H9 (cell line): Measurements from ENCODE around the gene CTLA4. TPM values are rescaled to one million over a fixed set of nuclear protein-coding genes. Genes with fewer than 3 reads are reported as not detected.

Experiments
- DNase-seq: peaks from one replicate; pipeline ENCODE4 v3.0.0-alpha.2; 2017
- H2AFZ ChIP-seq: one replicate; pipeline ENCODE4 v1.6.1; 2013; ENCODE audit warnings: mild to moderate bottlenecking, low read length, control low read depth, moderate library complexity
- H2AK5ac ChIP-seq: 2 replicates; pipeline ENCODE4 v1.6.1; 2013; ENCODE audit warnings: low read length, control low read depth, mixed read lengths; ENCODE audit not compliant: insufficient read length
- H2BK120ac ChIP-seq: one replicate; pipeline ENCODE4 v1.6.1; 2013; ENCODE audit warnings: low read depth, mild to moderate bottlenecking, low read length, control low read depth, inconsistent platforms; ENCODE audit not compliant: poor library complexity, severe bottlenecking
- H2BK12ac ChIP-seq: 2 replicates; pipeline ENCODE4 v1.6.1; 2013; ENCODE audit warnings: low read length, control low read depth, mixed read lengths, low read depth; ENCODE audit not compliant: insufficient read length
- H2BK15ac ChIP-seq: 2 replicates; pipeline ENCODE4 v1.6.1; 2013; ENCODE audit warnings: low read depth, low read length, control low read depth
- H2BK20ac ChIP-seq: one replicate; pipeline ENCODE4 v1.6.1; 2013; ENCODE audit warnings: low read depth, mild to moderate bottlenecking, low read length, control low read depth, inconsistent platforms; ENCODE audit not compliant: poor library complexity, severe bottlenecking
- H2BK5ac ChIP-seq: 2 replicates; pipeline ENCODE4 v1.6.1; 2013; ENCODE audit warnings: low read length, control low read depth, mixed read lengths; ENCODE audit not compliant: insufficient read length
- H3K14ac ChIP-seq: 2 replicates; pipeline ENCODE4 v1.6.1; 2013; ENCODE audit warnings: low read length, control low read depth; ENCODE audit not compliant: insufficient read depth
- H3K18ac ChIP-seq: 2 replicates; pipeline ENCODE4 v1.6.1; 2013; ENCODE audit warnings: low read depth, mild to moderate bottlenecking, mixed read lengths, low read length, control low read depth; ENCODE audit not compliant: insufficient read length
- H3K23ac ChIP-seq: 2 replicates; pipeline ENCODE4 v1.6.1; 2013; ENCODE audit warnings: low read length, control low read depth, mixed read lengths, low read depth; ENCODE audit not compliant: insufficient read length
- H3K23me2 ChIP-seq: 2 replicates; pipeline ENCODE4 v1.6.1; 2013; ENCODE audit warnings: low read depth, mild to moderate bottlenecking, mixed read lengths, low read length, control low read depth; ENCODE audit not compliant: insufficient read length, poor library complexity, severe bottlenecking
- H3K27ac ChIP-seq: 2 replicates; pipeline ENCODE4 v1.5.1; 2013; ENCODE audit warnings: low read length, control low read depth, mixed read lengths, low read depth; ENCODE audit not compliant: insufficient read length
- H3K27me3 ChIP-seq: 2 replicates; pipeline ENCODE4 v1.6.1; 2013; ENCODE audit warnings: low read length, control low read depth, inconsistent platforms; ENCODE audit not compliant: insufficient read depth
- H3K4ac ChIP-seq: 2 replicates; pipeline ENCODE4 v1.6.1; 2013; ENCODE audit warnings: low read depth, mild to moderate bottlenecking, control low read depth, inconsistent platforms, low read length, moderate library complexity
- H3K4me1 ChIP-seq: 2 replicates; pipeline ENCODE4 v1.6.1; 2013; ENCODE audit warnings: low read length, control low read depth, inconsistent platforms; ENCODE audit not compliant: insufficient read depth
- H3K4me2 ChIP-seq: 2 replicates; pipeline ENCODE4 v1.6.1; 2013; ENCODE audit warnings: low read length, control low read depth, mixed read lengths; ENCODE audit not compliant: insufficient read length, insufficient read depth
- H3K56ac ChIP-seq: 2 replicates; pipeline ENCODE4 v1.6.1; 2013; ENCODE audit warnings: low read depth, mild to moderate bottlenecking, mixed read lengths, low read length, control low read depth; ENCODE audit not compliant: insufficient read length
- H3K79me1 ChIP-seq: 2 replicates; pipeline ENCODE4 v1.6.1; 2013; ENCODE audit warnings: low read depth, mild to moderate bottlenecking, moderate library complexity, low read length, control low read depth, inconsistent platforms; ENCODE audit not compliant: insufficient read depth, poor library complexity, severe bottlenecking
- H3K79me2 ChIP-seq: 2 replicates; pipeline ENCODE4 v1.6.1; 2013; ENCODE audit warnings: low read length, control low read depth, inconsistent platforms; ENCODE audit not compliant: insufficient read depth
- H3K9ac ChIP-seq: 2 replicates; pipeline ENCODE4 v1.6.1; 2013; ENCODE audit warnings: low read length, control low read depth, mixed read lengths; ENCODE audit not compliant: insufficient read length; ENCODE audit errors: extremely low read depth
- H3K9me3 ChIP-seq: one replicate; pipeline ENCODE4 v1.6.1; 2013; ENCODE audit warnings: low read depth, low read length, inconsistent platforms; ENCODE audit not compliant: control insufficient read depth
- H3T11ph ChIP-seq: one replicate; pipeline ENCODE4 v1.6.1; 2013; ENCODE audit warnings: mild to moderate bottlenecking, low read length, control low read depth, inconsistent platforms
- H4K20me1 ChIP-seq: one replicate; pipeline ENCODE4 v1.6.1; 2013; ENCODE audit not compliant: control insufficient read depth, insufficient read length, insufficient read depth
- H4K5ac ChIP-seq: 2 replicates; pipeline ENCODE4 v1.6.1; 2013; ENCODE audit warnings: low read depth, mild to moderate bottlenecking, mixed read lengths, low read length, control low read depth; ENCODE audit not compliant: insufficient read length
- H4K8ac ChIP-seq: replicated peaks from 2 replicates; pipeline ENCODE4 v1.6.1; 2013; ENCODE audit warnings: low read length, control low read depth, mixed read lengths, low read depth; ENCODE audit not compliant: insufficient read length
- H4K91ac ChIP-seq: 2 replicates; pipeline ENCODE4 v1.6.1; 2013; ENCODE audit warnings: low read depth, mild to moderate bottlenecking, moderate library complexity, mixed read lengths, low read length, control low read depth; ENCODE audit not compliant: insufficient read length
- H3K27ac Mint-ChIP-seq, 3 experiments: 2 replicates in 2 of 3; 3 replicates in 1 of 3; pipeline ENCODE4 v1.8.0; 2020 to 2021; ENCODE audit warnings: mixed read lengths in 3 of 3, mild to moderate bottlenecking in 1 of 3, moderate library complexity in 1 of 3
- H3K27me3 Mint-ChIP-seq: 2 replicates; pipeline ENCODE4 v1.8.0; 2021; ENCODE audit warnings: low read depth, mild to moderate bottlenecking, moderate library complexity, mixed read lengths
- H3K36me3 Mint-ChIP-seq, 3 experiments: 2 replicates in 2 of 3; 3 replicates in 1 of 3; pipeline ENCODE4 v1.8.0; 2020 to 2021; ENCODE audit warnings: low read depth in 3 of 3, mixed read lengths in 3 of 3; ENCODE audit not compliant: insufficient read depth in 1 of 3
- H3K4me1 Mint-ChIP-seq, 2 experiments: 2 replicates each; pipeline ENCODE4 v1.8.0; 2020; ENCODE audit warnings: mixed read lengths in 2 of 2
- H3K4me3 Mint-ChIP-seq, 2 experiments: 2 replicates in 1 of 2; 3 replicates in 1 of 2; pipeline ENCODE4 v1.8.0; 2020 to 2021; ENCODE audit warnings: mild to moderate bottlenecking in 2 of 2, mixed read lengths in 2 of 2, moderate library complexity in 1 of 2
- H3K9me3 Mint-ChIP-seq, 2 experiments: 2 replicates in 1 of 2; 3 replicates in 1 of 2; pipeline ENCODE4 v1.8.0; 2020; ENCODE audit warnings: mild to moderate bottlenecking in 2 of 2, mixed read lengths in 2 of 2, moderate library complexity in 1 of 2
- WGBS: extraction: QIAGEN DNeasy Blood & Tissue Kit; methylation state at CpG from one replicate; pipeline ENCODE4 v1.1.7; 2013; ENCODE audit warnings: missing lambda C conversion rate, low lambda C conversion rate, mixed read lengths; ENCODE audit not compliant: insufficient read length; ENCODE audit errors: extremely low coverage; 5-methylcytosine and 5-hydroxymethylcytosine counted together
- total RNA-seq: library from RNA; stranded (reverse); gene quantifications from 2 replicates; pipeline ENCODE4 v1.2.1, GENCODE V29; 2021
- TF ChIP-seq, protein P1 (sequence below): fragments of 200-600 bp; sonication (generic); conservative IDR thresholded peaks from 3 replicates; pipeline ENCODE4 v1.8.0; 2021; ENCODE audit warnings: antibody characterized with exemption, mild to moderate bottlenecking

Gene CTLA4
- total RNA-seq, 1 experiment from 2014 or later, result not detected

DNA sequence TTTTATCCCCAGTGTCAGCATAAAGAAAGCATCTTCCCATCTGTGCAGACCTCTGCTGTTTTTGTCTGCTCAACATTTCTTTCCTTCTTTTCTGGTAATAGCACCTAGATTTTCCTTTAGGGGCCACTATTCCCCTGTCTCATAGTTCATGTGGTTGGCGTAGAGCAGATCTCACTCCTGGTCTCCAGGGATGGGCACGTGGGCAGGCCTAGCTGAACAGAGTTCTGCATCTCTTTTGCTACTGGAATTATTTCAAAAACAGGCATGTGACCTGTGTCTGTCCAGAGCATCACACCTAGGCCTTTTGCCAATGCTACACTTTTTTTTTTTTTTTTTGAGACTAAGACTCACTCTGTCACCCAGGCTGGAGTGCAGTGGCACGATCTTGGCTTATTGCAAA, 51.3 kb downstream of the CTLA4 start:
- H2BK5ac ChIP-seq, result no peak overlapping the region
- no peaks in the 10 kb centered on the region for H3K36me3 Mint-ChIP-seq
- no peaks in the 10 kb centered on the region for H4K20me1 ChIP-seq

More for the DNA sequence above, 51.3 kb downstream of the CTLA4 start:
- H2BK20ac ChIP-seq, result no peak overlapping the region
- no peak overlapping the region for H2AK5ac ChIP-seq
- Mint-ChIP-seq H3K4me1 (peaks cover 12 to 15% of the 10 kb centered on the region in 2 experiments), H3K4me3 (no peak overlapping the region), H3K27me3 (no peaks in the 10 kb centered on the region), H3K9me3 (no peaks in the 10 kb centered on the region), H3K27ac (no peak overlapping the region)
- H3K18ac ChIP-seq, result no peak overlapping the region
- no peak overlapping the region for H3K4me2 ChIP-seq
- no peaks in the 10 kb centered on the region for H3K79me2 ChIP-seq
- no peak for DNase-seq
- no peak overlapping the region for H3K9ac ChIP-seq
- H3K27ac ChIP-seq, result no peak overlapping the region
- no peak overlapping the region for H4K5ac ChIP-seq
- no peaks in the 10 kb centered on the region for H3K23me2 ChIP-seq
- H2AFZ ChIP-seq, result no peak overlapping the region
- no peak overlapping the region for H4K8ac ChIP-seq
- no peak overlapping the region for H3K23ac ChIP-seq
- TF ChIP-seq, protein P1, sequence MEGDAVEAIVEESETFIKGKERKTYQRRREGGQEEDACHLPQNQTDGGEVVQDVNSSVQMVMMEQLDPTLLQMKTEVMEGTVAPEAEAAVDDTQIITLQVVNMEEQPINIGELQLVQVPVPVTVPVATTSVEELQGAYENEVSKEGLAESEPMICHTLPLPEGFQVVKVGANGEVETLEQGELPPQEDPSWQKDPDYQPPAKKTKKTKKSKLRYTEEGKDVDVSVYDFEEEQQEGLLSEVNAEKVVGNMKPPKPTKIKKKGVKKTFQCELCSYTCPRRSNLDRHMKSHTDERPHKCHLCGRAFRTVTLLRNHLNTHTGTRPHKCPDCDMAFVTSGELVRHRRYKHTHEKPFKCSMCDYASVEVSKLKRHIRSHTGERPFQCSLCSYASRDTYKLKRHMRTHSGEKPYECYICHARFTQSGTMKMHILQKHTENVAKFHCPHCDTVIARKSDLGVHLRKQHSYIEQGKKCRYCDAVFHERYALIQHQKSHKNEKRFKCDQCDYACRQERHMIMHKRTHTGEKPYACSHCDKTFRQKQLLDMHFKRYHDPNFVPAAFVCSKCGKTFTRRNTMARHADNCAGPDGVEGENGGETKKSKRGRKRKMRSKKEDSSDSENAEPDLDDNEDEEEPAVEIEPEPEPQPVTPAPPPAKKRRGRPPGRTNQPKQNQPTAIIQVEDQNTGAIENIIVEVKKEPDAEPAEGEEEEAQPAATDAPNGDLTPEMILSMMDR, result no peak
- no peak overlapping the region for H3K56ac ChIP-seq
- no peaks in the 10 kb centered on the region for H3K27me3 ChIP-seq
- H3T11ph ChIP-seq, result no peak overlapping the region
- H2BK15ac ChIP-seq, result no peak overlapping the region
- peaks cover 5% of the 10 kb centered on the region; the same call in 1 of the 2 replicates for H3K4me1 ChIP-seq
- H4K91ac ChIP-seq, result no peak overlapping the region
- no peaks in the 10 kb centered on the region for H3K9me3 ChIP-seq
- H3K79me1 ChIP-seq, result no peaks in the 10 kb centered on the region
- H3K14ac ChIP-seq, result no peak overlapping the region
- no peak overlapping the region for H2BK12ac ChIP-seq
- no CpG with 5 or more reads among the region's 3 CpGs for WGBS
- no peak overlapping the region for H3K4ac ChIP-seq
- H2BK120ac ChIP-seq, result no peak overlapping the region

Other genes starting within 250 kb of the CTLA4 start
- not detected in 2 replicates for gene CD28, start 161.1 kb upstream of the CTLA4 start, total RNA-seq
- gene ICOS, start 69.0 kb downstream of the CTLA4 start, total RNA-seq, result not detected in 2 replicates